Activated CD8-positive, alpha-beta T cell treated with anti-CD3 and anti-CD28 coated beads for 36 hours (primary cell): ENCODE measurements around the gene TP53RK. TPM values are rescaled to one million over a fixed set of nuclear protein-coding genes. Genes with fewer than 3 reads are reported as not detected.

Experiments
- ATAC-seq: fragments of 200-7000 bp; cut with Tn5 transposase; one replicate; pipeline ENCODE4 v1.10.0; 2021; ENCODE audit warnings: mild to moderate bottlenecking, moderate library complexity
- CTCF ChIA-PET: fragments of 350-600 bp; sonication (Branson Sonifier 250); formaldehyde crosslinking; loops from one replicate; lab custom pipeline; 2021; ENCODE audit warnings: antibody characterized with exemption; lab: Charles Lee
- POLR2A ChIA-PET: fragments of 350-600 bp; sonication (Branson Sonifier 250); formaldehyde crosslinking; loops from one replicate; lab custom pipeline; 2021; ENCODE audit warnings: antibody characterized with exemption; lab: Charles Lee
- DNase-seq: peaks from one replicate; pipeline ENCODE4 v3.0.0-alpha.2; 2020
- H3K27ac Mint-ChIP-seq: one replicate; pipeline ENCODE4 v1.8.0; 2021; ENCODE audit warnings: mild to moderate bottlenecking, mixed read lengths
- H3K27me3 Mint-ChIP-seq: one replicate; pipeline ENCODE4 v1.8.0; 2021; ENCODE audit warnings: mixed read lengths
- H3K36me3 Mint-ChIP-seq: one replicate; pipeline ENCODE4 v1.8.0; 2021; ENCODE audit warnings: low read depth, mixed read lengths
- H3K4me1 Mint-ChIP-seq: one replicate; pipeline ENCODE4 v1.8.0; 2021; ENCODE audit warnings: low read depth, mixed read lengths
- H3K4me3 Mint-ChIP-seq: one replicate; pipeline ENCODE4 v1.8.0; 2021; ENCODE audit warnings: mild to moderate bottlenecking, moderate library complexity, mixed read lengths
- H3K9me3 Mint-ChIP-seq: one replicate; pipeline ENCODE4 v1.8.0; 2021; ENCODE audit warnings: mixed read lengths
- CTCF ChIP-seq: fragments of 200-600 bp; IDR thresholded peaks from one replicate; pipeline ENCODE4 v1.8.0; 2022; ENCODE audit warnings: antibody characterized with exemption, mild to moderate bottlenecking
- intact Hi-C: fragments of 100-400 bp; cut with micrococcal nuclease; formaldehyde crosslinking; loops from one replicate; pipeline ENCODE4 v1.10.0; 2022
- total RNA-seq, 2 experiments: library from RNA; stranded (reverse); gene quantifications; one replicate each; pipeline ENCODE4 v1.2.3, GENCODE V29; 2021

Gene TP53RK
- total RNA-seq, 2 experiments from 2014 or later: 12.2 to 13.6 TPM

DNA sequence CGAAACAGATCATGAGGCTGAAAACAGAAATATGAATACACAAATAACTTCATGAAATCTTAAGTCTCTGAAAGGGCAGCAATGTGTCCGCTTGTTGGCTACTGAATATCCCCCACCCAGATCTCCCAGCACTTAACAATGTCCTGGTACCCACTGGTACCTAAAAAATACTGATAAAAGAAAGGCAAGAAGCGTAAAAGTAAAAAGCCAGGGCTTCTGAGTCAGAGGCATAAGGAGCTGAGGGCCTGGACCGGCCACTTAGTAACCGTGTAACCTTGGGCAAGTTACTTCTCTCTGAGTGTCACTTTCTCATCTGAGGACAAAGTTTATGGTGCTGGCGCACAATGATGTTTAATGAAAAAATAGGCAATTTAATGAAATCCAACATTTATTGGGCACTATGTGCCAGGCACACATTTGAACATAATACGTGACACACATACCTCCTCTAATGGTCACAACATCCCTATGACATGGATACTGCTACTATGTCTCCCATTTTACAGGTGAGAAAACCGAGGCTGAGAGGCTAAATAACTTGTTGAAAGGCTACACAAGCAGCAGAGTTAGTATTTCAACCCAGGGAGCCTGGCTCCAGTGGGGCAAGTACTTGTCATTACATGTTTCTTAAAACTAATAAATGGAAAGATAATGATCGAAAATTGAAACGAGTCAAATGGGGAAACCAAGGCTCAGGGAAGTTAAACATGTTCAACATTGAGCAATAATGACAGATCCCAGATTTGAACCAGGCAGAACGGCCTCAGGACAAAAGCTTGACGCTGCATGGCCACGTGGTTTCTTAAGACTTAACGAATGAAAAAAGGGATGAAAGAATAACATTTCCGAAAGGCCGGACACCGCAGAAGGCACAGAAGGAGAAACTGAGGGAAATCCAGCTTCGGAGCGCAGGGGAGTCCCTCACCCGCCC is 828 bp downstream of the TP53RK start:
- Mint-ChIP-seq H3K27me3 (no peaks in the 10 kb centered on the region), H3K4me1 (peaks cover 49% of the 10 kb centered on the region), H3K9me3 (no peaks in the 10 kb centered on the region), H3K36me3 (peaks cover 27% of the 10 kb centered on the region), H3K27ac (peak overlapping the region; percentile 93), H3K4me3 (peak overlapping the region; percentile 93)
- ChIA-PET CTCF (interaction anchor here (1.1 to 11.2 kb wide), 6 partner anchors 129 to 288 kb away, joined by 3 to 116 read pairs (median 6); partner anchors contain the start of genes ELMO2 and ZNF334), POLR2A (interaction anchor here (1.1 kb wide), 1 partner anchor 177 kb away, joined by 3 read pairs; no protein-coding TSS in a partner anchor)
- no peak for ATAC-seq
- intact Hi-C loops: loop anchor here (10.0 kb wide), 1 partner anchor 134 kb away; the partner anchor contains the start of gene OCSTAMP
- DNase-seq: no peak
- no peak for TF ChIP-seq CTCF

DNA sequence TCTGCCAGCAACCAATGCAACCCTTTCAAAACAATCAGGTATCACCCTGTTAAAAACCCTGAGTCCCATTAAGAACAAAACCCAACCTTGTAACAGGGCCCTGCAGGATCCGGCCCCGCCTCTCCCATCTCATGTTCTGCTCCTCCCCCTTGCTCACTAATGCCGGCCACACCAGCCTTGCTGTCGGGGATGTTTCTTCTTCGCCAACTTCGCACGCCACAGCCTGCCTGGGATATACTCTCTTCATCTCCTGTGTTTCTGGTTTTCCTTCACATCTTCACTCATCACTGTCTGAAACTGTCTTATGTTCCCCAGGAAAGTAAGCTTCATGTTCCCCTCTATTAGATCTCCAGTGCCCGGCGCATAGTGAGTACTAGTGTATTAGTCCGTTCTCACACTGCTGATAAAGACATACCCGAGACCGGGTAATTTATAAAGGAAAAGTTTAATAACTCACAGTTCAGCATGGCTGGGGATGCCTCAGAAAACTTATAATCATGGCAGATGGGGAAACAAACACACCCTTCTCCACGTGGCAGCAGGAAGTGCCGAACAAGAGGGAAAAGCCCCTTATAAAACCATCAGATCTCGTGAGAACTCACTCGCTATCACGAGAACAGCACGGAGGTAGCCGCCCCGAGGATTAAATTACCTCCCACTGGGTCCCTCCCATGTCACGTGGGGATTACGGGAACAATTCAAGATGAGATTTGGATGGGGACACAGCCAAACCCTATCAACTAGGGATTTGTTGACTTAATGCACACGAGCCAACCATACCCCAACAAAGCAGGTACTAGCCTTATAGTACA is 5.1 kb downstream of the TP53RK start:
- Mint-ChIP-seq H3K27ac (no peak overlapping the region), H3K27me3 (no peaks in the 10 kb centered on the region), H3K4me3 (no peak overlapping the region), H3K4me1 (peaks cover 62% of the 10 kb centered on the region), H3K36me3 (peaks cover 27% of the 10 kb centered on the region), H3K9me3 (no peaks in the 10 kb centered on the region)
- ATAC-seq: no peak
- DNase-seq: no peak
- ChIA-PET CTCF (interaction anchor here (11.2 kb wide), 1 partner anchor 162 kb away, joined by 116 read pairs; no protein-coding TSS in a partner anchor), POLR2A (interaction anchor here (1.5 kb wide), 1 partner anchor 170 kb away, joined by 4 read pairs; the partner anchor contains the start of gene ZNF334)
- intact Hi-C loops: loop anchor here (10.0 kb wide), 1 partner anchor 129 kb away; the partner anchor contains the start of gene OCSTAMP
- no peak for TF ChIP-seq CTCF

GRCh38 chr20:46683668-46683938 is 5.6 kb downstream of the TP53RK start:
- no peak overlapping the region for H3K4me3 Mint-ChIP-seq
- H3K27me3 Mint-ChIP-seq: no peaks in the 10 kb centered on the region
- peaks cover 25% of the 10 kb centered on the region for H3K36me3 Mint-ChIP-seq
- TF ChIP-seq CTCF: no peak
- H3K27ac Mint-ChIP-seq: no peak overlapping the region
- intact Hi-C loops: loop anchor here (10.0 kb wide), 1 partner anchor 129 kb away; the partner anchor contains the start of gene OCSTAMP
- DNase-seq: no peak
- ChIA-PET CTCF (interaction anchor here (1.3 to 11.2 kb wide), 3 partner anchors 10 to 162 kb away, joined by 4 to 116 read pairs (median 17); no protein-coding TSS in a partner anchor), POLR2A (interaction anchor here (1.5 kb wide), 1 partner anchor 170 kb away, joined by 4 read pairs; the partner anchor contains the start of gene ZNF334)
- H3K9me3 Mint-ChIP-seq: no peaks in the 10 kb centered on the region
- peaks cover 62% of the 10 kb centered on the region for H3K4me1 Mint-ChIP-seq
- no peak for ATAC-seq

- H3K4me1 Mint-ChIP-seq: peaks cover 61% of the 10 kb centered on the region
Observed at GRCh38 chr20:46683011-46683667, 6.1 kb downstream of the TP53RK start.

More at GRCh38 chr20:46683011-46683667, 6.1 kb downstream of the TP53RK start:
- CTCF ChIA-PET: interaction anchor here (0.6 to 11.2 kb wide), 8 partner anchors 11 to 275 kb away, joined by 3 to 116 read pairs (median 4); partner anchors contain the start of gene OCSTAMP
- no peaks in the 10 kb centered on the region for H3K27me3 Mint-ChIP-seq
- DNase-seq: no peak
- no peaks in the 10 kb centered on the region for H3K9me3 Mint-ChIP-seq
- H3K36me3 Mint-ChIP-seq: peaks cover 22% of the 10 kb centered on the region
- H3K4me3 Mint-ChIP-seq: no peak overlapping the region
- no peak for ATAC-seq
- POLR2A ChIA-PET: interaction anchor here (0.7 to 1.5 kb wide), 2 partner anchors 160 to 169 kb away, joined by 3 to 4 read pairs; partner anchors contain the start of gene ZNF334
- H3K27ac Mint-ChIP-seq: no peak overlapping the region
- TF ChIP-seq CTCF: no peak
- intact Hi-C loops: loop anchor here (10.0 kb wide), 1 partner anchor 128 kb away; the partner anchor contains the start of gene OCSTAMP
